ENCODE measurements around the gene CDHR2. TPM values are rescaled to one million over a fixed set of nuclear protein-coding genes. Genes with fewer than 3 reads are reported as not detected.

CDHR2 gene
- polyA plus RNA-seq, 1 experiment, result not detected

- no peaks in the 10 kb centered on the region; the same call in 1 of the 2 replicates for H3K9me3 ChIP-seq (ENCODE audit: control insufficient read depth, insufficient read depth, low read length)
- no peak overlapping the region for H3K4me3 ChIP-seq (ENCODE audit: low read depth, low read length)
- CTCF ChIA-PET, result no interaction called here
- H3K27me3 ChIP-seq (ENCODE audit: control insufficient read depth, insufficient read depth, low read length), result no peaks in the 10 kb centered on the region
- no peak for DNase-seq (ENCODE audit: low read depth, low spot score)
- no peak for TF ChIP-seq CTCF (IDR thresholded peaks at IDR 0.05; ENCODE audit: low read depth, low read length)
- POLR2A ChIA-PET, result no interaction called here
- H3K27ac ChIP-seq (ENCODE audit: low read depth, low read length), result no peak overlapping the region
Observed at GRCh38 chr5:176529116-176529740, 19.9 kb upstream of the CDHR2 start.

DNA sequence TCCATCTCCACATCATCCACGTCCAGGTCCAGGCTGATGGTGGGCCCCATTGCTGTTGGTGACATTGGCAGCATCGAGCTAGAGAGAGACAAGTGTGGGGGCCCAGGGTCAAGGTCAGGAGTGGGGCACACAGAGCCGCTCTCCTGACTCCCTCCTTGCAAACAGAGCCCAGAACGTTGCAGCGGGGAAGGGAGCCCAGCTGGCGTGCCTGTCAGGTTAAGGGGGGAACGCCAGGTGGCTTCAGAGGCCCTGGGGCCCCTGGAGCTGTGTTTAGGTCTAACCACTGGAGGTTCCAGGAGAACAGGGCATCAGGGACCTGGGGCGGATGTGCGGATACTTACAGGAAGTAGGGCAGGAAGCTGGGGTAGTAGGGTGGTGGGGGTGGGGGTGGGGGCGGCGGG, 19.4 kb upstream of the CDHR2 start:
- ChIA-PET POLR2A (no interaction called here), CTCF (no interaction called here)
- TF ChIP-seq CTCF (IDR thresholded peaks at IDR 0.05; ENCODE audit: low read depth, low read length), result no peak
- Histone ChIP-seq H3K27me3 (ENCODE audit: control insufficient read depth, insufficient read depth, low read length) (no peaks in the 10 kb centered on the region), H3K4me3 (ENCODE audit: low read depth, low read length) (no peak overlapping the region), H3K9me3 (ENCODE audit: control insufficient read depth, insufficient read depth, low read length) (no peaks in the 10 kb centered on the region; the same call in 1 of the 2 replicates), H3K27ac (ENCODE audit: low read depth, low read length) (no peak overlapping the region)
- no peak for DNase-seq (ENCODE audit: low read depth, low spot score)

GRCh38 chr5:176530393-176530982, 18.7 kb upstream of the CDHR2 start:
- peak overlapping the region; percentile 21 for H3K27ac ChIP-seq (ENCODE audit: low read depth, low read length)
- TF ChIP-seq CTCF (IDR thresholded peaks at IDR 0.05; ENCODE audit: low read depth, low read length), result no peak
- H3K9me3 ChIP-seq (ENCODE audit: control insufficient read depth, insufficient read depth, low read length), result no peaks in the 10 kb centered on the region; the same call in 1 of the 2 replicates
- no peak for DNase-seq (ENCODE audit: low read depth, low spot score)
- H3K4me3 ChIP-seq (ENCODE audit: low read depth, low read length), result no peak overlapping the region
- CTCF ChIA-PET, result interaction anchor here (1.9 kb wide), 1 partner anchor 83 kb away, joined by 9 read pairs; the partner anchor contains the start of gene FAF2
- no peaks in the 10 kb centered on the region for H3K27me3 ChIP-seq (ENCODE audit: control insufficient read depth, insufficient read depth, low read length)
- POLR2A ChIA-PET, result no interaction called here

DNA sequence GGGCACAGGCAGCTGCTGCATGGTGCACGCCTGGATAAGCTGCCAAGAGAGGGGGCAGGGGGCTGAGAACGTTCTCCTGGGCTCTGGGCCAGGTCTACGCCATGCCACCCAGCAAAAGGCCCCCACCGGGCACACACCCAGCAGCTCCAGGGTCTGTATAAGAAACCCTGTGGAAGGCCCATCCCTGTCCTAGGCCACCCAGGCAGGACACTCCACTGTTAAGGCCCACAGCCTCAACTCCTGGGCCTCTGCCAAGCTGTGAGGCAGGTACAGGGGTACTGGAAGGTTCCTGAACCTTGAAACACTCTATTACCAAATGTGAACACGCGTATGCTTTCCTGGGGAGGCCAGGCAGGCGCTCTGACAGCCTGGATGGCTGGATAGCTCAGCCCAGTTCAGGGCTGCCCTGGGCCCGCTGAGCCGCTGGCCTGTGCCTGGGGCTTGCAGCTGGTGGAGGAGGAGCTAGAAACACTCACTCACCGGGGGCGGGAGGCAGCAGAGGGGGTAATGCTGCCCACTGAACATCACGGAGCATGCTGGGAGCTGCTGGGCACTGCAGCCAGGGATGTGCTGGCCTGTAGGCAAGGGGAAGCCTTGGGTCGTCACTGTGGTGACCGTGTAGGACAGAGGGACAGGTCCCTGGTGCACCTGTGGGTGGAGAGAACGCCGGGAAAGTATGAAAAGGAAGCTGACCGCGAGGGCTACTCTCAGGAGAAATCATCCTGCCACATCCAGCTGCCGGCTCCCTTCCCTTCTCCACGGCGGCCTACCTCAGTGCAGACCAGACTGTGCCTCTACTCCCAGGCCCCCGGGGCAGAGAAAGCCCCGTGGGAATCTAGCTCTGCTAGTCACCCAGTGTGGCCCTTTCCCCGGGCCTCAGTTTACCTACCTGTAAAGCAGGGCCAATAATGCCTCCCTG, 17.9 kb upstream of the CDHR2 start:
- POLR2A ChIA-PET, result no interaction called here
- no peak for TF ChIP-seq CTCF (IDR thresholded peaks at IDR 0.05; ENCODE audit: low read depth, low read length)
- peak; percentile 42 for DNase-seq (ENCODE audit: low read depth, low spot score)
- Histone ChIP-seq H3K4me3 (ENCODE audit: low read depth, low read length) (no peak overlapping the region), H3K9me3 (ENCODE audit: control insufficient read depth, insufficient read depth, low read length) (no peaks in the 10 kb centered on the region; the same call in 1 of the 2 replicates), H3K27me3 (ENCODE audit: control insufficient read depth, insufficient read depth, low read length) (no peaks in the 10 kb centered on the region), H3K27ac (ENCODE audit: low read depth, low read length) (peak overlapping the region; percentile 39)
- CTCF ChIA-PET, result interaction anchor here (1.9 kb wide), 1 partner anchor 83 kb away, joined by 9 read pairs; the partner anchor contains the start of gene FAF2
